Prostate gland (tissue), 2 donors: ENCODE data around the gene MBOAT2. TPM values are rescaled to one million over a fixed set of nuclear protein-coding genes. Genes with fewer than 3 reads are reported as not detected.

Source experiments
- DNase-seq: peaks from one replicate; pipeline ENCODE4 v3.0.0-alpha.2; 2019; ENCODE audit warnings: low spot score
- H3K27ac ChIP-seq, 2 donors: fragments of 200-600 bp; sonication (generic); 2 replicates each; pipeline ENCODE4 v1.5.1; 2017 to 2019
- H3K27me3 ChIP-seq: fragments of 200-600 bp; sonication (generic); replicated peaks from 2 replicates; pipeline ENCODE4 v1.5.1; 2019; ENCODE audit not compliant: insufficient read depth
- H3K36me3 ChIP-seq, 2 donors: fragments of 200-600 bp; sonication (generic); 1 replicate in 1 of 2; 2 replicates in 1 of 2; pipeline versions ENCODE4 v1.5.1 to v1.8.1; 2017 to 2019
- H3K4me1 ChIP-seq: fragments of 200-600 bp; sonication (generic); replicated peaks from 2 replicates; pipeline ENCODE4 v1.5.1; 2019
- H3K4me3 ChIP-seq, 2 donors: fragments of 200-600 bp; sonication (generic); 2 replicates each; pipeline ENCODE4 v1.5.1; 2017 to 2019
- H3K9me3 ChIP-seq: fragments of 200-600 bp; sonication (generic); 2 replicates; pipeline ENCODE4 v1.5.1; 2017
- POLR2A ChIP-seq: fragments of 450-650 bp; IDR thresholded peaks from one replicate; pipeline ENCODE4 v1.6.1; 2016; ENCODE audit warnings: antibody characterized with exemption, mild to moderate bottlenecking
- POLR2AphosphoS5 ChIP-seq: sonication (generic); formaldehyde crosslinking; IDR thresholded peaks from one replicate; pipeline ENCODE4 v1.6.1; 2017; ENCODE audit warnings: antibody characterized with exemption
- WGBS: methylation state at CpG from one replicate; pipeline ENCODE4 v1.1.5; 2018; 5-methylcytosine and 5-hydroxymethylcytosine counted together
- intact Hi-C: fragments of 100-400 bp; cut with DNase I; formaldehyde crosslinking; loops from one replicate; pipeline ENCODE4 v1.14.2; 2022
- total RNA-seq, 2 donors: library from RNA; depleted of rRNA; stranded (reverse); fragments of >200 nt; gene quantifications; one replicate each; pipeline ENCODE4 v1.1.0, GENCODE V29; 2016
- TF ChIP-seq, protein P1 (sequence below), 4 experiments: fragments of 200-600 bp in 2 of 4; fragments of 450-650 bp in 2 of 4; sonication (generic) in 2 of 4; IDR thresholded peaks; 1 replicate in 3 of 4; 2 replicates in 1 of 4; pipeline ENCODE4 v1.5.1; 2016 to 2019; ENCODE audit warnings: antibody characterized with exemption in 4 of 4, mild to moderate bottlenecking in 2 of 4, moderate library complexity in 2 of 4

MBOAT2 gene
- total RNA-seq, 2 donors from 2014 or later = 20.3 to 40.2 TPM

DNA sequence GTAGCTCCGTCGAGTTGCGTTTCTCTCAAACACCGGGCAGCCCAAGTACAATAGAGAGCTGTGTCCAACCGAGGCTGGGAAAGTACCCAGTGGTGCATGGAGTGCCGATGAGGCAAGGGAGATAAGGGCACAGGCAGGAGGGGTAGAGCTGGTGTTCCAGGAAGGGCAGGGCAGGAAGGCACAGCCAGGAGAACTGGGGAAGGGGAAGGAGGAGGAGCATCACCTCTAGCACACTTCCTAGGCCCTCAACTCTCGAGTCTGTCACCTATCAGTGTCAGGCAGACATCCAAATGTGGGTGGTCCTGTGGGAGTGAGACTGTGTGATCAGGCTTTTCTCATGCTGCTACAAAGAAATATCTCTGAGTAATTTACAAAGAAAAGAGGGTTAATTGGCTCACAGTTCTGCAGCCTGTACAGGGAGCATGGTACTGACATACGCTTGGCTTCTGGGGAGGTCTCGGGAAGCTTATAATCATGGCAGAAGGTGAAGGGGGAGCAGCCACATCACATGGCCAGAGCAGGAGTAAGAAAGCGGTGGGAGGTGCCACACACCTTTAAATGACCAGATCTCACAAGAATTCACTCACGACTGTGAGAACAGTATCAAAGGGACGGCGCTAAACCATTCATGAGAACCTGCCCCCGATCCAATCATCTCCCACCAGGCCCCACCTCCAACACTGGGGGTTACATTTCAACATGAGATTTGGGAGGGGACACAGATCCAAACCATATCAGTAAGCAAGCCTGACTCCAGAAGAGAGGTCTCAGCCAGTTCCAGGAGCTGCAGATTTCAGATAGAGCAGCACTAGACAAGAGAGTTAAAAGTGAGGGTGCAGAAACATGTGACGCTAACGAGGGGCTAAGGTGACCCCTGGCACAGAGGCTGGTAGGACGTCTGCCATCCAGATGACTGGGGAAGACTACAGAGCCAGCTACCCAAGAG lies 75.7 kb downstream of the MBOAT2 start:
- no peak for TF ChIP-seq POLR2AphosphoS5
- TF ChIP-seq POLR2A = no peak
- TF ChIP-seq, protein P1, sequence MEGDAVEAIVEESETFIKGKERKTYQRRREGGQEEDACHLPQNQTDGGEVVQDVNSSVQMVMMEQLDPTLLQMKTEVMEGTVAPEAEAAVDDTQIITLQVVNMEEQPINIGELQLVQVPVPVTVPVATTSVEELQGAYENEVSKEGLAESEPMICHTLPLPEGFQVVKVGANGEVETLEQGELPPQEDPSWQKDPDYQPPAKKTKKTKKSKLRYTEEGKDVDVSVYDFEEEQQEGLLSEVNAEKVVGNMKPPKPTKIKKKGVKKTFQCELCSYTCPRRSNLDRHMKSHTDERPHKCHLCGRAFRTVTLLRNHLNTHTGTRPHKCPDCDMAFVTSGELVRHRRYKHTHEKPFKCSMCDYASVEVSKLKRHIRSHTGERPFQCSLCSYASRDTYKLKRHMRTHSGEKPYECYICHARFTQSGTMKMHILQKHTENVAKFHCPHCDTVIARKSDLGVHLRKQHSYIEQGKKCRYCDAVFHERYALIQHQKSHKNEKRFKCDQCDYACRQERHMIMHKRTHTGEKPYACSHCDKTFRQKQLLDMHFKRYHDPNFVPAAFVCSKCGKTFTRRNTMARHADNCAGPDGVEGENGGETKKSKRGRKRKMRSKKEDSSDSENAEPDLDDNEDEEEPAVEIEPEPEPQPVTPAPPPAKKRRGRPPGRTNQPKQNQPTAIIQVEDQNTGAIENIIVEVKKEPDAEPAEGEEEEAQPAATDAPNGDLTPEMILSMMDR (IDR thresholded peaks at IDR 0.05) = no peak
- intact Hi-C loops = no loop called here
- no peaks in the 10 kb centered on the region for H3K9me3 ChIP-seq
- H3K36me3 ChIP-seq = no peaks in the 10 kb centered on the region
- H3K27me3 ChIP-seq = no peaks in the 10 kb centered on the region
- no peak overlapping the region for H3K4me3 ChIP-seq
- 87% methylated on average over 17 of the region's 17 CpGs for WGBS
- DNase-seq = no peak
- no peaks in the 10 kb centered on the region for H3K4me1 ChIP-seq
- H3K27ac ChIP-seq = no peak overlapping the region

DNA sequence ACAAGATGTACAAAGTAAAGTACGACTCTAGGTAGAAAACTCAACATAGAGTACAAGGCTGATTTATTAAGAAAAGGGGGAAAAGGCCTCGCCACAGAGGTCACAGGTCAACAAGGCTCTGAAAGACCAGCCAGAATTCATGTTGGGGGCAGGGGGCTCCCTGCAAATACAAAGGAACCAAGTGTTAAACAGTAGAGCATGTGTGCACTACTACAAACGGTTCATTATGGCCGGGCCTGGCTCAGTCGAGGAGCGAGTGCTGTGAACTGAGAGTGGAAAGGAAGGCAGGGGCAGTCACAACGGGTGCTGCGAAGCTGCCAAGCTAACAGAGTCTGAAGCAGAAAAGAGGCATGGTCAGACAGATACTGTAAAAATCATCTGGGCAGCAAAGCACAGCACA lies 77.1 kb downstream of the MBOAT2 start:
- Histone ChIP-seq H3K4me3 (no peak overlapping the region), H3K9me3 (no peaks in the 10 kb centered on the region), H3K36me3 (no peaks in the 10 kb centered on the region), H3K27me3 (no peaks in the 10 kb centered on the region), H3K4me1 (no peaks in the 10 kb centered on the region), H3K27ac (no peak overlapping the region)
- intact Hi-C loops = no loop called here
- TF ChIP-seq POLR2AphosphoS5 (no peak), POLR2A (no peak)
- TF ChIP-seq, protein P1 (IDR thresholded peaks at IDR 0.05) = no peak
- DNase-seq = no peak
- 89% methylated on average over 8 of the region's 8 CpGs for WGBS

DNA sequence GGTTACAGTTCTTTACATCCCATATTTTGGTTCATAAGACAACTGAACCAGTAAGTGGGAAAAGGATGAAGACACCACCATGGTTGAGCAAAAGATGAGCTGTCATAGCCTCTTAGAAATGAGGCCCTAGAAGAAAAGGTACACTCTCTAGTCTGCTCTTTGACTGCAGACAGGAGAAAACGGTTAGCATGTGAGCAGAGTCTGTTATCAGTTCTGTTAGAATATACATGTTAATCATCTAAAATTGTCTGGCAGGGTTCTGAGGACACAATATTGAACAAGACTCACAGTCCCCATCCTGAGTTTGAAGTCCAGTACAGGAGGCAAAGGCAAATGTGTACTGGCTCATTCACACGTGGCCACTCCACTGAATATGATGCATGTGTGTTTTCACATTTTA lies 78.1 kb downstream of the MBOAT2 start:
- H3K36me3 ChIP-seq = no peaks in the 10 kb centered on the region

DNA sequence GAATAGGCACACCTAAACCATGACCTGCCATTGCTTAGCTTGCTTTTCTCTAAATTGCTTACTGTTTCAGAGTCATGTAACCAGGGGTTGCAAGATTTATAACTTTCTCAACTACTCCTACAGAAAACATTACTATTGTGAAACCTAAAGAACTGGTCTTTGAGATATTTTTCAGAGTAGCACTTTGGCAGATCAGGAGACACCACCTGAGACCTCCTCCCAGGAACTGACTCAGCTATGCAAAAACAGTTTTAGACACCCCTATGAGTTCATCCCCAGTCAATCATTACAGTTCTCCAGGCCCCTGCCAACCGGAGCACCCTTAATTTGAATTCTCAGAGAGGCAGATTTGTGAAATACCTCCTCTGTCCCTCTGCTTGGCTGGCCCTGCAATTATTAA lies 80.3 kb downstream of the MBOAT2 start:
- H3K36me3 ChIP-seq = no peaks in the 10 kb centered on the region

More for the DNA sequence above, 78.1 kb downstream of the MBOAT2 start:
- 94% methylated on average over 2 of the region's 2 CpGs for WGBS
- DNase-seq = no peak
- Histone ChIP-seq H3K4me3 (no peak overlapping the region), H3K27me3 (no peaks in the 10 kb centered on the region), H3K4me1 (no peaks in the 10 kb centered on the region), H3K27ac (no peak overlapping the region), H3K9me3 (no peaks in the 10 kb centered on the region)
- TF ChIP-seq, protein P1 (IDR thresholded peaks at IDR 0.05) = no peak
- TF ChIP-seq POLR2A (no peak), POLR2AphosphoS5 (no peak)
- intact Hi-C loops = no loop called here

More for the DNA sequence above, 80.3 kb downstream of the MBOAT2 start:
- no peak overlapping the region for H3K4me3 ChIP-seq
- DNase-seq = no peak
- no peak for TF ChIP-seq POLR2AphosphoS5
- TF ChIP-seq POLR2A = no peak
- TF ChIP-seq, protein P1 (IDR thresholded peaks at IDR 0.05) = no peak
- no peak overlapping the region for H3K27ac ChIP-seq
- no peaks in the 10 kb centered on the region for H3K27me3 ChIP-seq
- H3K9me3 ChIP-seq = no peaks in the 10 kb centered on the region
- intact Hi-C loops = no loop called here
- no peaks in the 10 kb centered on the region for H3K4me1 ChIP-seq
- 100% methylated on average over 1 of the region's 1 CpG for whole genome bisulfite sequencing
